ENCODE results near the gene LRMDA.

LRMDA gene

DNA sequence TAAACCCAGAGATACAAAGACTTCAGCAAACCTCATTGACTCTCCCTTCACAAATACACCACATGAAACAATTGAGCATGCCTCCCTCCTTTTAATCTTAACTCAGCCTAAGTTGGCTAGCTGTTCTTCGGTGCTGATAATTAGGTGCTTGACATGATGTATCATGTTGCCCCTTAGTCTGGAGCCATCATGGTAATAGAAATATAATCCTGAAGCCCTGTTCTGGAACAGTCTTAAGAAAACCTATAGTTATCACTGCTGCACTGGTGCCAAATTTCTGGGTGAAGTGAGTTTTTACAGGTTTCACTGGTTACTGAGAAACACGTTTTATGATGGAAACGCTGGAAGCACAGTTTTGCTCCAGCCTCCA lies 306.1 kb downstream of the LRMDA start:
- Mint-ChIP-seq H3K36me3 (ENCODE audit: low read depth) (no peaks in the 10 kb centered on the region), H3K4me3 (no peak overlapping the region), H3K9me3 (peaks cover 2% of the 10 kb centered on the region), H3K27ac (no peak overlapping the region), H3K27me3 (ENCODE audit: low read depth) (peaks cover 25% of the 10 kb centered on the region), H3K4me1 (peaks cover 10% of the 10 kb centered on the region)
- TF ChIP-seq, protein P1, sequence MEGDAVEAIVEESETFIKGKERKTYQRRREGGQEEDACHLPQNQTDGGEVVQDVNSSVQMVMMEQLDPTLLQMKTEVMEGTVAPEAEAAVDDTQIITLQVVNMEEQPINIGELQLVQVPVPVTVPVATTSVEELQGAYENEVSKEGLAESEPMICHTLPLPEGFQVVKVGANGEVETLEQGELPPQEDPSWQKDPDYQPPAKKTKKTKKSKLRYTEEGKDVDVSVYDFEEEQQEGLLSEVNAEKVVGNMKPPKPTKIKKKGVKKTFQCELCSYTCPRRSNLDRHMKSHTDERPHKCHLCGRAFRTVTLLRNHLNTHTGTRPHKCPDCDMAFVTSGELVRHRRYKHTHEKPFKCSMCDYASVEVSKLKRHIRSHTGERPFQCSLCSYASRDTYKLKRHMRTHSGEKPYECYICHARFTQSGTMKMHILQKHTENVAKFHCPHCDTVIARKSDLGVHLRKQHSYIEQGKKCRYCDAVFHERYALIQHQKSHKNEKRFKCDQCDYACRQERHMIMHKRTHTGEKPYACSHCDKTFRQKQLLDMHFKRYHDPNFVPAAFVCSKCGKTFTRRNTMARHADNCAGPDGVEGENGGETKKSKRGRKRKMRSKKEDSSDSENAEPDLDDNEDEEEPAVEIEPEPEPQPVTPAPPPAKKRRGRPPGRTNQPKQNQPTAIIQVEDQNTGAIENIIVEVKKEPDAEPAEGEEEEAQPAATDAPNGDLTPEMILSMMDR (IDR thresholded peaks at IDR 0.05; ENCODE audit: unreplicated experiment in 3 of 3), result no peak

DNA sequence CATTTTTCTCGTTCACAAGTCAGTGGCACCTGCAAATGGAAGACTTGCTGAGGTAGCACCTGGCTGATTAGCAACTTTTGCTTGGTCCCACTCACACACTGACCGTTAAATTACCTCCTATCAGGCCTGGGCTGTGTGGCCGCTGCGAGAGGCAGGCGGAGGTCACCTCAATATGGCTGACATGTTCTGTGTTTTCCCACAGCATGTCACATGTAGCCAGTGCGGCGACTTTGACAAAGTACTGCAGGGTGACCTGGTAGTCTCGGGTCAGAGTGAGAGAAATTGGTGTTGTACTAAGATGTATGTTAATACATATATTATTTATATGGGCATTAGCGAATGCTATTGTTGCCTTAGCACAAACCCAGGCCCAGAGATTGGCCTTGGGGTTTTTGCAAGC lies 307.5 kb downstream of the LRMDA start:
- Mint-ChIP-seq H3K27me3 (ENCODE audit: low read depth) (peaks cover 23% of the 10 kb centered on the region), H3K36me3 (ENCODE audit: low read depth) (no peaks in the 10 kb centered on the region), H3K9me3 (peaks cover 2% of the 10 kb centered on the region), H3K4me1 (peaks cover 22% of the 10 kb centered on the region), H3K27ac (no peak overlapping the region), H3K4me3 (no peak overlapping the region)
- TF ChIP-seq, protein P1 (IDR thresholded peaks at IDR 0.05; ENCODE audit: unreplicated experiment in 3 of 3), result no peak

DNA sequence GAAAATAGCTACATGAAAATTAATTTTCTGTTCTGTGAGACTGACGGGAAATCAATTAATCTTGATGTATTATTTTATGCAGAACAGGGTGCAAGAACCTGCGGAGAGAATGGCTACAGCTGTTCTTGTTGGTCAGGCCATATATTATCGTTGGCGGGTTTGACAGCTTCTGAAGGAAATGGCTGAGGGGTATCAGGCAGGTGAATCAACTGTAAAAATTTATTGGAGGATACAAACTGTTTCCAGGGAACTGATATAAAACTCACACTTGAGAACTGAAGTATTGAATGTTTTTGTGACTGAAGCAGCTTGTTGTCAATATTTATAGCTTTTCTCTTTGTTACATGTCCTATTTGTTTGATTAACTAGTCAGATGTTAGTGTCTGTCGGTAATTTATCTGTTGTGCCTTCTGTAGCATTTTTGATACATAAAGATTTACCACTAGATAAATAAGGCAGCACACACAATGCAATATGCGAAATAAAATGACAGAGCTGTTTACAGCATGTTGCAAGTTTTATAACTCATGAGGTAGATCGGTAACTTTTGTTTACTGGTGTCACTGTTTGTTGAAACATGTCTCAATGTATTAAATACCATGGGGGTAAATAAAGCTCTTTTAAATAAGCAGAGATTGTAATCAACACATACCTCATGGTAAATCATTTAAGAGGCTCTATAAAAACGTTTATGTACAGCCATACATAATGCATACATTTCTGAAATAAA lies 308.2 kb downstream of the LRMDA start:
- H3K9me3 Mint-ChIP-seq, result peaks cover 2% of the 10 kb centered on the region
- no peaks in the 10 kb centered on the region for H3K36me3 Mint-ChIP-seq (ENCODE audit: low read depth)
- H3K27ac Mint-ChIP-seq, result no peak overlapping the region
- no peak overlapping the region for H3K4me3 Mint-ChIP-seq
- peaks cover 23% of the 10 kb centered on the region for H3K27me3 Mint-ChIP-seq (ENCODE audit: low read depth)
- H3K4me1 Mint-ChIP-seq, result peaks cover 29% of the 10 kb centered on the region
- TF ChIP-seq, protein P1 (IDR thresholded peaks at IDR 0.05; ENCODE audit: unreplicated experiment in 3 of 3), result no peak

DNA sequence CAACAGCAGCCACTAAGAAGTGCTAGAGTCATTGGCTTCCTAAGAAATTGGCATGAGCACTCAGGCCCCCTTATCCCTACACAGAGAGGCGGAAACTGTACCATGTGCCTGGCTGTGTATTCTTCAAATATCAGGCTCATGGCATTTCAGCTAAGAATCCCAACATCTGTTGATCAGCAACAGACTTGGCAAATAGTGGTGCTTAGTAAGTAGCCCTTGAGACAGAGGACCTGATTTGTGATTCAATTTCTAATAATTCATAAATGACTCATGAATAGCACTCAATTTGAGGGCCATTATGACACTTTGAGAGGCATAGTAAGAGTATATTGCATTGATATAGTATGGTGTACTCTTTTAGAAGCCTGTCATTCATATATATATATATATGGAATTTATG lies 309.1 kb downstream of the LRMDA start:
- H3K27ac Mint-ChIP-seq, result no peak overlapping the region
- H3K27me3 Mint-ChIP-seq (ENCODE audit: low read depth), result peaks cover 14% of the 10 kb centered on the region
- TF ChIP-seq, protein P1 (IDR thresholded peaks at IDR 0.05; ENCODE audit: unreplicated experiment in 3 of 3), result no peak
- H3K36me3 Mint-ChIP-seq (ENCODE audit: low read depth), result no peaks in the 10 kb centered on the region
- no peak overlapping the region for H3K4me3 Mint-ChIP-seq
- H3K4me1 Mint-ChIP-seq, result peaks cover 36% of the 10 kb centered on the region
- H3K9me3 Mint-ChIP-seq, result no peaks in the 10 kb centered on the region

DNA sequence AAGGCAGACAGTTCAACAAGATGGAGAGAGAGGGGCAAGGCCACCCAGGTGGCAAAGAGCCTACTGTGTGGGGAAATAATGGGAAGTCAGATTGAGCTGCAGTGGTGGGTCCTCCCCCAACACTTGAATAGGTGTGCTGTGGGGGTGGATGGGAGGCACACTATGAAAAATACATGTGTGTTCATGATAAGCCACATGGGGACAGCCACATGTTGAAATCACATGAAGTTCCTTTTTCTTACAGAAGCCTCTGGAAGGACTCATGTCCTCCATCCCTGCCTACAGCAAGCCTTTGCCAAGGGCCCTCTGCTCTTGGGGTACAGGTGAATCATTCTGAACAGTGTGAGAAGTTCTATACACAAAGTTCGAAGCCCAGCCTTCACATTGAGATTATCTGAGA lies 310.9 kb downstream of the LRMDA start:
- Mint-ChIP-seq H3K4me1 (peaks cover 37% of the 10 kb centered on the region), H3K4me3 (no peak overlapping the region), H3K36me3 (ENCODE audit: low read depth) (no peaks in the 10 kb centered on the region), H3K27me3 (ENCODE audit: low read depth) (peaks cover 9% of the 10 kb centered on the region), H3K27ac (no peak overlapping the region), H3K9me3 (no peaks in the 10 kb centered on the region)
- TF ChIP-seq, protein P1 (IDR thresholded peaks at IDR 0.05; ENCODE audit: unreplicated experiment in 3 of 3), result no peak

DNA sequence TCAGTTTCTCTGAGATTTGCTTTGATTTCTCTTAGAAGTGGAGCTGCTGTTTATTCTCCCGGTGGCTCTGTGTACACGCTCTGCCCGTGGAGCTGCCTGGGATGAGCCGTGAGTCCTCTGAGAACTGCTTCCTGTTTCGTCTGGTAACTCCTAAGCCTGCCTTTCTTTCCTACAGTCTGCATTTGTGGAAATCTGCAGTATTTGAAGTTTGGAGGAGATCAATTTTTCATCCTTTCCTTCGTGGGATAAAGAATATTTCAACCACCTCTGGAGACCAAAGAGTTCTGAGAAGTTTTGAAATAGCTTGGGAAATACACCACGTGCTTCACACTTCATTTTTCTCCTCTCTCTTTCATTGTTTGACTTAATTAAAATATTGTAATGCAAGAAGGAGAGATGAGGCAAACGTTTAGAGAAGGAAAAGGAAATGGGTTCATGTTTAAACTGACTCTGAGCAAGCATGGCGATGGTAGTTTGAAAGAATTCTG lies 311.9 kb downstream of the LRMDA start:
- peaks cover 37% of the 10 kb centered on the region for H3K4me1 Mint-ChIP-seq
- TF ChIP-seq, protein P1 (IDR thresholded peaks at IDR 0.05; ENCODE audit: unreplicated experiment in 3 of 3), result no peak
- H3K27me3 Mint-ChIP-seq (ENCODE audit: low read depth), result peaks cover 9% of the 10 kb centered on the region
- H3K9me3 Mint-ChIP-seq, result no peaks in the 10 kb centered on the region
- H3K27ac Mint-ChIP-seq, result peak overlapping the region in 1 of 3 experiments; percentile 17
- H3K4me3 Mint-ChIP-seq, result no peak overlapping the region
- no peaks in the 10 kb centered on the region for H3K36me3 Mint-ChIP-seq (ENCODE audit: low read depth)
